Right lobe of liver (tissue), 4 donors: ENCODE data around the gene SPOCD1.

Experiments
- POLR2A ChIP-seq: fragments of 450-650 bp; IDR thresholded peaks from one replicate; pipeline ENCODE4 v1.6.1; 2017; ENCODE audit warnings: antibody characterized with exemption, mild to moderate bottlenecking
- TF ChIP-seq, protein P1 (sequence below), 4 donors: fragments of 200-600 bp in 3 of 4; fragments of 450-650 bp in 1 of 4; IDR thresholded peaks; one replicate each; pipeline versions ENCODE4 v1.5.1 to v1.8.0; 2016 to 2022; ENCODE audit warnings: antibody characterized with exemption in 4 of 4, mild to moderate bottlenecking in 2 of 4
- donor health status: DM: no; HTN: no; CAD: no.
- donor health status: DM: no; HTN: no; CAD: no.
- donor health status: DM: no; HTN: yes; CAD: no.

DNA sequence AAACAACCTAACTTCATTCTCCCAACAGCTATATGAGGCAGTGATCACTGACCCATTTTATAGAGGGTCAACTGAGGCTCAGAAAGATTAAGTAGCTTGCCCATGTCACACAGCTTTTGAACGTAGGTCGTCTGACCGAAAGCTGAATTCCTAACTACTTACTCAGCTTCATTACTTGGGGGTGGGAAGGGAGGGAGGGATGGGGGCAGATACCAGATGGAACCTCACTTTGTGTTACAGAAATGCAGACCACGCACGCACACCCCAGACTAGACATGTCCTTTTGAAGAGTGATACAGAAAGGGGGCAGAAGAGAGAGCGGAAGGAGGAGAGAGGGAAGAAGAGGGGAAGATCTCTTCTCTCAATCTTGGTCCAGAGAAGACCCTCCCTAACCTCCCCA lies 53.9 kb downstream of the SPOCD1 start:
- TF ChIP-seq, protein P1, sequence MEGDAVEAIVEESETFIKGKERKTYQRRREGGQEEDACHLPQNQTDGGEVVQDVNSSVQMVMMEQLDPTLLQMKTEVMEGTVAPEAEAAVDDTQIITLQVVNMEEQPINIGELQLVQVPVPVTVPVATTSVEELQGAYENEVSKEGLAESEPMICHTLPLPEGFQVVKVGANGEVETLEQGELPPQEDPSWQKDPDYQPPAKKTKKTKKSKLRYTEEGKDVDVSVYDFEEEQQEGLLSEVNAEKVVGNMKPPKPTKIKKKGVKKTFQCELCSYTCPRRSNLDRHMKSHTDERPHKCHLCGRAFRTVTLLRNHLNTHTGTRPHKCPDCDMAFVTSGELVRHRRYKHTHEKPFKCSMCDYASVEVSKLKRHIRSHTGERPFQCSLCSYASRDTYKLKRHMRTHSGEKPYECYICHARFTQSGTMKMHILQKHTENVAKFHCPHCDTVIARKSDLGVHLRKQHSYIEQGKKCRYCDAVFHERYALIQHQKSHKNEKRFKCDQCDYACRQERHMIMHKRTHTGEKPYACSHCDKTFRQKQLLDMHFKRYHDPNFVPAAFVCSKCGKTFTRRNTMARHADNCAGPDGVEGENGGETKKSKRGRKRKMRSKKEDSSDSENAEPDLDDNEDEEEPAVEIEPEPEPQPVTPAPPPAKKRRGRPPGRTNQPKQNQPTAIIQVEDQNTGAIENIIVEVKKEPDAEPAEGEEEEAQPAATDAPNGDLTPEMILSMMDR (IDR thresholded peaks at IDR 0.05): no peak
- no peak for TF ChIP-seq POLR2A
